NB4 (cell line): ENCODE results near the gene GDPD5.

Source experiments
- DNase-seq: peaks from one replicate; pipeline ENCODE4 v3.0.0; 2010; ENCODE audit warnings: low read depth
- H3K4me3 ChIP-seq: one replicate; pipeline ENCODE4 v1.5.1; 2011; ENCODE audit warnings: mild to moderate bottlenecking, low read depth, low read length, moderate library complexity
- CTCF ChIP-seq: IDR thresholded peaks from one replicate; pipeline ENCODE4 v1.5.1; 2012; ENCODE audit warnings: low read depth, low read length
- MAX ChIP-seq: IDR thresholded peaks from 2 replicates; pipeline ENCODE4 v1.6.1; 2011; ENCODE audit warnings: low read depth, low read length
- MYC ChIP-seq: IDR thresholded peaks from 2 replicates; pipeline ENCODE4 v1.6.1; 2011; ENCODE audit warnings: low read depth, low read length
- POLR2A ChIP-seq: IDR thresholded peaks from 2 replicates; pipeline ENCODE4 v1.6.1; 2011; ENCODE audit warnings: mild to moderate bottlenecking; ENCODE audit not compliant: insufficient read length; ENCODE audit errors: extremely low read depth

The GDPD5 gene

GRCh38 chr11:75510004-75510722, 15.6 kb downstream of the GDPD5 start:
- TF ChIP-seq MAX: no peak
- no peak for TF ChIP-seq MYC
- TF ChIP-seq CTCF: no peak
- no peak for TF ChIP-seq POLR2A
- H3K4me3 ChIP-seq: no peak overlapping the region
- DNase-seq: no peak

- peak; percentile 39 for DNase-seq
- no peak overlapping the region for H3K4me3 ChIP-seq
- TF ChIP-seq MYC: no peak
- TF ChIP-seq MAX: no peak
- no peak for TF ChIP-seq POLR2A
- no peak for TF ChIP-seq CTCF
These were observed 16.6 kb downstream of the GDPD5 start for GRCh38 chr11:75509020-75509720.

- peak; percentile 59 for DNase-seq
- H3K4me3 ChIP-seq: no peak overlapping the region
- TF ChIP-seq CTCF: no peak
- no peak for TF ChIP-seq POLR2A
- peak; percentile 33 for TF ChIP-seq MAX
- TF ChIP-seq MYC: 0 out of 2 replicates have a peak, but pooled peaks have one; percentile 23
These were observed 17.6 kb downstream of the GDPD5 start for GRCh38 chr11:75508051-75508561.

GRCh38 chr11:75507571-75507970, 18.2 kb downstream of the GDPD5 start:
- TF ChIP-seq MAX: no peak
- H3K4me3 ChIP-seq: no peak overlapping the region
- no peak for DNase-seq

- no peak overlapping the region for H3K4me3 ChIP-seq
- DNase-seq: no peak
- TF ChIP-seq CTCF: no peak
- TF ChIP-seq MAX: no peak
- no peak for TF ChIP-seq MYC
- TF ChIP-seq POLR2A: no peak
These were observed 18.9 kb downstream of the GDPD5 start for GRCh38 chr11:75506827-75507226.
